Heart left ventricle (tissue), 13 donors: ENCODE data around the gene DDX4.

Experiments used
- CTCF ChIP-seq, 12 donors: fragments of 200-600 bp; sonication (generic) in 4 of 12; IDR thresholded peaks; one replicate each; pipeline versions ENCODE4 v1.5.0 to v1.8.0; 2018 to 2022; ENCODE audit warnings: antibody characterized with exemption in 12 of 12, mild to moderate bottlenecking in 5 of 12
- POLR2A ChIP-seq, 2 donors: fragments of 450-650 bp; IDR thresholded peaks; one replicate each; pipeline ENCODE4 v1.6.1; 2017; ENCODE audit warnings: antibody characterized with exemption in 2 of 2, mild to moderate bottlenecking in 2 of 2, moderate library complexity in 2 of 2
- donor health status: ischemic (EF 13 %, LVEDD 7.1; RV severe dilation, severe dysfunction).
- donor health status: DM: no; HTN: yes; CAD: no.
- donor health status: DM: no; HTN: no; CAD: no.
- donor health status: ischemic (EF 25% LVEDD 6.9; RV normal size, moderate dysfunction).
- donor health status: ischemic (EF 25% LVEDD 5.7; RV mildly dilated, moderate dysfunction).
- donor health status: ischemic (EF 35%, LVEDD 5.7; RV mildly dilated, moderate dysfunction).
- donor health status: nonischemic (EF 11% LVEDD 7.7; RV severe dilation, severe dysfunction).
- donor health status: DM: yes; HTN: yes; CAD: no.
- donor health status: PGD.
- donor health status: ischemic (EF 29% LVEDD 5.4; RV normal size, mild dysfunction).
- donor health status: nonischemic (EF 23%, LVEDD 6.1; RV moderate dilation, normal function).

GRCh38 chr5:55699041-55699688 lies 38.7 kb upstream of the DDX4 start:
- TF ChIP-seq CTCF (IDR thresholded peaks at IDR 0.05) (no peak), POLR2A (IDR thresholded peaks at IDR 0.05) (no peak)
